ENCODE results near the gene APOBEC2.

APOBEC2 gene

GRCh38 chr6:41025966-41026530, 27.0 kb upstream of the APOBEC2 start:
- TF ChIP-seq, protein P1, sequence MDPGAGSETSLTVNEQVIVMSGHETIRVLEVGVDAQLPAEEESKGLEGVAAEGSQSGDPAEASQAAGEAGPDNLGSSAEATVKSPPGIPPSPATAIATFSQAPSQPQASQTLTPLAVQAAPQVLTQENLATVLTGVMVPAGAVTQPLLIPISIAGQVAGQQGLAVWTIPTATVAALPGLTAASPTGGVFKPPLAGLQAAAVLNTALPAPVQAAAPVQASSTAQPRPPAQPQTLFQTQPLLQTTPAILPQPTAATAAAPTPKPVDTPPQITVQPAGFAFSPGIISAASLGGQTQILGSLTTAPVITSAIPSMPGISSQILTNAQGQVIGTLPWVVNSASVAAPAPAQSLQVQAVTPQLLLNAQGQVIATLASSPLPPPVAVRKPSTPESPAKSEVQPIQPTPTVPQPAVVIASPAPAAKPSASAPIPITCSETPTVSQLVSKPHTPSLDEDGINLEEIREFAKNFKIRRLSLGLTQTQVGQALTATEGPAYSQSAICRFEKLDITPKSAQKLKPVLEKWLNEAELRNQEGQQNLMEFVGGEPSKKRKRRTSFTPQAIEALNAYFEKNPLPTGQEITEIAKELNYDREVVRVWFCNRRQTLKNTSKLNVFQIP (CRISPR knock-in tag; IDR thresholded peaks at IDR 0.05; ENCODE audit: borderline replicate concordance, low read depth) = no peak
- no peak for TF ChIP-seq PPARA (CRISPR knock-in tag; IDR thresholded peaks at IDR 0.05; ENCODE audit: borderline replicate concordance)
- TF ChIP-seq TOX (CRISPR knock-in tag; IDR thresholded peaks at IDR 0.05; ENCODE audit: borderline replicate concordance) = no peak
- no peak for TF ChIP-seq OSR1 (CRISPR knock-in tag; IDR thresholded peaks at IDR 0.05)
- TF ChIP-seq ESRRG (CRISPR knock-in tag; IDR thresholded peaks at IDR 0.05) = no peak
- TF ChIP-seq RARB (CRISPR knock-in tag; IDR thresholded peaks at IDR 0.05) = no peak
- no peak for TF ChIP-seq ZNF565 (CRISPR knock-in tag; conservative IDR thresholded peaks at IDR 0.05; ENCODE audit: low read depth)
- TF ChIP-seq ZFP30 (CRISPR knock-in tag; IDR thresholded peaks at IDR 0.05) = no peak
- TF ChIP-seq ZNF70 (CRISPR knock-in tag; IDR thresholded peaks at IDR 0.05) = no peak
- no peak for TF ChIP-seq TCF4 (CRISPR knock-in tag; IDR thresholded peaks at IDR 0.05; ENCODE audit: borderline replicate concordance)
- no peak for TF ChIP-seq ISL1 (CRISPR knock-in tag; IDR thresholded peaks at IDR 0.05)
- TF ChIP-seq ZC3H10 (CRISPR knock-in tag; IDR thresholded peaks at IDR 0.05) = no peak
- TF ChIP-seq ZFP3 (CRISPR knock-in tag; IDR thresholded peaks at IDR 0.05) = no peak
- TF ChIP-seq CREB5 (CRISPR knock-in tag; IDR thresholded peaks at IDR 0.05; ENCODE audit: low read depth) = no peak
- TF ChIP-seq SNAI2 (CRISPR knock-in tag; IDR thresholded peaks at IDR 0.05) = no peak
- no peak for TF ChIP-seq PATZ1 (CRISPR knock-in tag; IDR thresholded peaks at IDR 0.05; ENCODE audit: borderline replicate concordance)
- TF ChIP-seq ZNF8 (CRISPR knock-in tag; IDR thresholded peaks at IDR 0.05) = no peak
- ATAC-seq = no peak

GRCh38 chr6:41027241-41027640, 25.8 kb upstream of the APOBEC2 start:
- ATAC-seq = no peak
- TF ChIP-seq TOX (CRISPR knock-in tag; IDR thresholded peaks at IDR 0.05; ENCODE audit: borderline replicate concordance) = no peak
- TF ChIP-seq, protein P2, sequence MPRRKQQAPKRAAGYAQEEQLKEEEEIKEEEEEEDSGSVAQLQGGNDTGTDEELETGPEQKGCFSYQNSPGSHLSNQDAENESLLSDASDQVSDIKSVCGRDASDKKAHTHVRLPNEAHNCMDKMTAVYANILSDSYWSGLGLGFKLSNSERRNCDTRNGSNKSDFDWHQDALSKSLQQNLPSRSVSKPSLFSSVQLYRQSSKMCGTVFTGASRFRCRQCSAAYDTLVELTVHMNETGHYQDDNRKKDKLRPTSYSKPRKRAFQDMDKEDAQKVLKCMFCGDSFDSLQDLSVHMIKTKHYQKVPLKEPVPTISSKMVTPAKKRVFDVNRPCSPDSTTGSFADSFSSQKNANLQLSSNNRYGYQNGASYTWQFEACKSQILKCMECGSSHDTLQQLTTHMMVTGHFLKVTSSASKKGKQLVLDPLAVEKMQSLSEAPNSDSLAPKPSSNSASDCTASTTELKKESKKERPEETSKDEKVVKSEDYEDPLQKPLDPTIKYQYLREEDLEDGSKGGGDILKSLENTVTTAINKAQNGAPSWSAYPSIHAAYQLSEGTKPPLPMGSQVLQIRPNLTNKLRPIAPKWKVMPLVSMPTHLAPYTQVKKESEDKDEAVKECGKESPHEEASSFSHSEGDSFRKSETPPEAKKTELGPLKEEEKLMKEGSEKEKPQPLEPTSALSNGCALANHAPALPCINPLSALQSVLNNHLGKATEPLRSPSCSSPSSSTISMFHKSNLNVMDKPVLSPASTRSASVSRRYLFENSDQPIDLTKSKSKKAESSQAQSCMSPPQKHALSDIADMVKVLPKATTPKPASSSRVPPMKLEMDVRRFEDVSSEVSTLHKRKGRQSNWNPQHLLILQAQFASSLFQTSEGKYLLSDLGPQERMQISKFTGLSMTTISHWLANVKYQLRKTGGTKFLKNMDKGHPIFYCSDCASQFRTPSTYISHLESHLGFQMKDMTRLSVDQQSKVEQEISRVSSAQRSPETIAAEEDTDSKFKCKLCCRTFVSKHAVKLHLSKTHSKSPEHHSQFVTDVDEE (CRISPR knock-in tag; IDR thresholded peaks at IDR 0.05) = no peak
- TF ChIP-seq CREB5 (CRISPR knock-in tag; IDR thresholded peaks at IDR 0.05; ENCODE audit: low read depth) = no peak
- no peak for TF ChIP-seq ESRRG (CRISPR knock-in tag; IDR thresholded peaks at IDR 0.05)
- TF ChIP-seq CSRNP3 (CRISPR knock-in tag; IDR thresholded peaks at IDR 0.05) = no peak
- no peak for TF ChIP-seq PATZ1 (CRISPR knock-in tag; IDR thresholded peaks at IDR 0.05; ENCODE audit: borderline replicate concordance)
